Measurements from ENCODE around the gene PANK4.

GRCh38 chr1:2483970-2484369 lies 42.4 kb downstream of the PANK4 start:
- TF ChIP-seq POLR2A (IDR thresholded peaks at IDR 0.05; ENCODE audit: low read length) (no peak), GATA1 (IDR thresholded peaks at IDR 0.05; ENCODE audit: low read depth, low read length) (no peak)

All from erythroblast (primary cell).